Smooth muscle cell (in vitro differentiated cells): ENCODE data around the gene CCDC186. TPM values are rescaled to one million over a fixed set of nuclear protein-coding genes. Genes with fewer than 3 reads are reported as not detected.

ENCODE experiments used
- DNase-seq: peaks from one replicate; lab custom pipeline; 2025; ENCODE audit not compliant: unreplicated experiment; lab: John Stamatoyannopoulos, UW
- H2AFZ ChIP-seq: fragments of 200-600 bp; sonication (generic); 2 replicates; pipeline ENCODE4 v1.6.0; 2016; ENCODE audit warnings: antibody characterized with exemption, low read depth, mild to moderate bottlenecking
- H3F3A ChIP-seq: fragments of 200-600 bp; sonication (generic); 2 replicates; pipeline ENCODE4 v1.6.0; 2017; ENCODE audit warnings: antibody characterized with exemption, low read depth
- H3K27ac ChIP-seq: fragments of 200-600 bp; sonication (generic); 2 replicates; pipeline ENCODE4 v1.5.1; 2016; ENCODE audit warnings: low read depth, mild to moderate bottlenecking
- H3K27me3 ChIP-seq: fragments of 200-600 bp; sonication (generic); 2 replicates; pipeline ENCODE4 v1.6.1; 2016; ENCODE audit warnings: low read depth, mild to moderate bottlenecking
- H3K36me3 ChIP-seq: fragments of 200-600 bp; sonication (generic); 2 replicates; pipeline ENCODE4 v1.5.1; 2016; ENCODE audit warnings: low read depth
- H3K4me1 ChIP-seq: fragments of 200-600 bp; sonication (generic); 2 replicates; pipeline ENCODE4 v1.5.1; 2016; ENCODE audit warnings: low read depth
- H3K4me2 ChIP-seq: fragments of 200-600 bp; sonication (generic); 2 replicates; pipeline ENCODE4 v1.6.0; 2016; ENCODE audit warnings: mild to moderate bottlenecking
- H3K4me3 ChIP-seq: fragments of 200-600 bp; sonication (generic); 2 replicates; pipeline ENCODE4 v1.5.1; 2016; ENCODE audit warnings: mild to moderate bottlenecking
- H3K79me2 ChIP-seq: fragments of 200-600 bp; sonication (generic); 2 replicates; pipeline ENCODE4 v1.6.0; 2016; ENCODE audit warnings: low read depth, mild to moderate bottlenecking
- H3K9ac ChIP-seq: fragments of 200-600 bp; sonication (generic); 2 replicates; pipeline ENCODE4 v1.6.0; 2016; ENCODE audit warnings: low read depth
- H3K9me3 ChIP-seq: fragments of 200-600 bp; sonication (generic); replicated peaks from 2 replicates; pipeline ENCODE4 v1.5.1; 2016; ENCODE audit warnings: low read depth
- H4K20me1 ChIP-seq: fragments of 200-600 bp; sonication (generic); 2 replicates; pipeline ENCODE4 v1.6.0; 2016; ENCODE audit warnings: low read depth
- WGBS: methylation state at CpG from one replicate; pipeline ENCODE4 v1.1.7; 2016; ENCODE audit warnings: low lambda C conversion rate; 5-methylcytosine and 5-hydroxymethylcytosine counted together
- polyA plus RNA-seq: library from polyadenylated mRNA; unstranded; fragments of >200 nt; fragmentation: Nextera tagmentation; extraction: Ambion mirVana; gene quantifications from 2 replicates; pipeline ENCODE4 v1.2.1, GENCODE V29; 2016
- total RNA-seq: library from RNA; depleted of rRNA; stranded (reverse); fragments of >200 nt; gene quantifications from 2 replicates; pipeline ENCODE4 v1.2.3, GENCODE V29; 2014
- TF ChIP-seq, protein P1 (sequence below): fragments of 200-600 bp; sonication (generic); IDR thresholded peaks from 2 replicates; pipeline ENCODE4 v1.5.1; 2017; ENCODE audit warnings: borderline replicate concordance, mild to moderate bottlenecking, antibody characterized with exemption; ENCODE audit not compliant: insufficient read depth, poor library complexity, severe bottlenecking

Gene CCDC186
- total and polyA plus RNA-seq, 2 experiments from 2014 or later: 14.6 to 27.9 TPM

DNA sequence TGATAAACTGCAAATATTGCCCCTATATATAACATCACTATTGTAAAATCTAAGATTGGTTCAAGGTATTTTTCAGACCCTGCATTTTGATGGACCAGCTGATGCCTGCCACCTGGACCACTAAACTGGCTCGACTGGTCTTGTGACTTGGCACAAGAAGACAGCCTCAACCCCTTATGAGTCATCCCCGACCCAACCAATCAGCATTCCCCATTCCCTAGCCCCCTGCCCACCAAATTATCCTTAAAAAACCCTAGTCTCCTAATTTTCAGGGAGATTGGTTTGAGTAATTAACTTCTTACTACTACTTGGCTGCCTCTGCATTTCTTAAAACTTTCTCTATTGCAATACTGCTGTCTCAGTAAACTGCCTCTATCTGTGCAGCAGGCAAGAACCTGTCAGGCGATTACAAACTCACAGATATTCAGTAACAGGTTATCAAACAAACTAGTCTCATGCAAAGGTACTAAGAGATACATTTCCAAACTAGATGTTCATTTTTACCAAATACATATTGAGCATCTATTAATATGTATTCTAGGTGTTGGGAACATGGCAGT lies 5.5 kb downstream of the CCDC186 start:
- H3K9ac ChIP-seq: no peak overlapping the region
- H3K4me2 ChIP-seq: no peak overlapping the region
- H3K79me2 ChIP-seq: peaks cover 94% of the 10 kb centered on the region
- no peak for DNase-seq
- TF ChIP-seq, protein P1, sequence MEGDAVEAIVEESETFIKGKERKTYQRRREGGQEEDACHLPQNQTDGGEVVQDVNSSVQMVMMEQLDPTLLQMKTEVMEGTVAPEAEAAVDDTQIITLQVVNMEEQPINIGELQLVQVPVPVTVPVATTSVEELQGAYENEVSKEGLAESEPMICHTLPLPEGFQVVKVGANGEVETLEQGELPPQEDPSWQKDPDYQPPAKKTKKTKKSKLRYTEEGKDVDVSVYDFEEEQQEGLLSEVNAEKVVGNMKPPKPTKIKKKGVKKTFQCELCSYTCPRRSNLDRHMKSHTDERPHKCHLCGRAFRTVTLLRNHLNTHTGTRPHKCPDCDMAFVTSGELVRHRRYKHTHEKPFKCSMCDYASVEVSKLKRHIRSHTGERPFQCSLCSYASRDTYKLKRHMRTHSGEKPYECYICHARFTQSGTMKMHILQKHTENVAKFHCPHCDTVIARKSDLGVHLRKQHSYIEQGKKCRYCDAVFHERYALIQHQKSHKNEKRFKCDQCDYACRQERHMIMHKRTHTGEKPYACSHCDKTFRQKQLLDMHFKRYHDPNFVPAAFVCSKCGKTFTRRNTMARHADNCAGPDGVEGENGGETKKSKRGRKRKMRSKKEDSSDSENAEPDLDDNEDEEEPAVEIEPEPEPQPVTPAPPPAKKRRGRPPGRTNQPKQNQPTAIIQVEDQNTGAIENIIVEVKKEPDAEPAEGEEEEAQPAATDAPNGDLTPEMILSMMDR: no peak
- whole genome bisulfite sequencing: 93% methylated on average over 3 of the region's 3 CpGs
- no peak overlapping the region for H2AFZ ChIP-seq
- H3K36me3 ChIP-seq: no peaks in the 10 kb centered on the region
- H4K20me1 ChIP-seq: peaks cover 95% of the 10 kb centered on the region
- no peaks in the 10 kb centered on the region for H3F3A ChIP-seq
- no peak overlapping the region for H3K27ac ChIP-seq
- no peaks in the 10 kb centered on the region for H3K9me3 ChIP-seq
- no peak overlapping the region for H3K4me3 ChIP-seq
- H3K4me1 ChIP-seq: no peaks in the 10 kb centered on the region
- no peaks in the 10 kb centered on the region for H3K27me3 ChIP-seq

DNA sequence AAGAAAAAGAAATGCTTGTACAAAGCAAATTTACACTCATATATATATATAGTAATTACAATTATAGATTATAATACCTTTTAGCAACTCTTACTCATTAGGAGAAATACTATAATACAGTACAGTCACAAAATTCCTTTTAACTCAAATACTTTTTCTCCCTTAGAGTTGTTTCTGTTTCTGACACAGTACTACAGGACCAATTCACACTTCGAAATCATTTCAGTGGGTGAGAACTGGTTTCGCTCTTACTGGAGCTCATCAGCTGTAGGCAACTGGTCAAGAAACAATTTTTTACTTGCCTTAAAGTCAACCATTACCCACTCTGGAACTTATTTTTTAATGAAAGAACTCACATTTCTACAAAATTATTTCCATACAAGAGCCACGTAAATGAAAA lies 6.0 kb downstream of the CCDC186 start:
- peaks cover 98% of the 10 kb centered on the region for H4K20me1 ChIP-seq
- H3K9me3 ChIP-seq: no peaks in the 10 kb centered on the region
- H3K36me3 ChIP-seq: no peaks in the 10 kb centered on the region
- TF ChIP-seq, protein P1: no peak
- H3K4me3 ChIP-seq: no peak overlapping the region
- H3K27ac ChIP-seq: no peak overlapping the region
- no peak overlapping the region for H2AFZ ChIP-seq
- H3F3A ChIP-seq: no peaks in the 10 kb centered on the region
- no peak for DNase-seq
- no peaks in the 10 kb centered on the region for H3K4me1 ChIP-seq
- no peak overlapping the region for H3K4me2 ChIP-seq
- no peaks in the 10 kb centered on the region for H3K27me3 ChIP-seq
- peaks cover 94% of the 10 kb centered on the region for H3K79me2 ChIP-seq
- WGBS: 99% methylated on average over 3 of the region's 3 CpGs
- no peak overlapping the region for H3K9ac ChIP-seq

DNA sequence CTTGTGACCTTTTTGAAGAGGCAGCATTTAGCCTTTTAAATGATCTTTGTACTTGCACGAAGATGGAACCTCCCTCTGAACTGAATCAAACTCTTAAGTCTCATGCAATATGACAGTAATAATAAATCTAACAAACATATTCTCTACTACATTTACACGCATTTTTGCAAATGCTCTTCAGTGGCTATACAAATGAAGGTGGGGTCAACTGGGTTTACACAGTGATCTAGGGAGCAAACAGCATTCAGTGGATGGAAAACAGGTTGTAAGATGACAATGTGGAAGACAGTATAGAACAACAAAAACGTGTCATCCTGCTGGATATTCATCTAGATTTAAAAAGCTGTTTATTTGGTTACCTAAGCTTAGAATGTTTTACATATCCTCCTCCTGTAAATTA lies 7.5 kb downstream of the CCDC186 start:
- 57% methylated on average over 3 of the region's 3 CpGs for WGBS
- H3K9me3 ChIP-seq: no peaks in the 10 kb centered on the region
- H3K4me1 ChIP-seq: no peaks in the 10 kb centered on the region
- no peak for DNase-seq
- H2AFZ ChIP-seq: no peak overlapping the region
- no peaks in the 10 kb centered on the region for H3F3A ChIP-seq
- H3K27ac ChIP-seq: no peak overlapping the region
- no peak overlapping the region for H3K9ac ChIP-seq
- H3K79me2 ChIP-seq: peaks cover 94% of the 10 kb centered on the region
- no peak overlapping the region for H3K4me2 ChIP-seq
- H3K4me3 ChIP-seq: no peak overlapping the region
- H3K36me3 ChIP-seq: no peaks in the 10 kb centered on the region
- TF ChIP-seq, protein P1: no peak
- no peaks in the 10 kb centered on the region for H3K27me3 ChIP-seq
- H4K20me1 ChIP-seq: peaks cover 98% of the 10 kb centered on the region

DNA sequence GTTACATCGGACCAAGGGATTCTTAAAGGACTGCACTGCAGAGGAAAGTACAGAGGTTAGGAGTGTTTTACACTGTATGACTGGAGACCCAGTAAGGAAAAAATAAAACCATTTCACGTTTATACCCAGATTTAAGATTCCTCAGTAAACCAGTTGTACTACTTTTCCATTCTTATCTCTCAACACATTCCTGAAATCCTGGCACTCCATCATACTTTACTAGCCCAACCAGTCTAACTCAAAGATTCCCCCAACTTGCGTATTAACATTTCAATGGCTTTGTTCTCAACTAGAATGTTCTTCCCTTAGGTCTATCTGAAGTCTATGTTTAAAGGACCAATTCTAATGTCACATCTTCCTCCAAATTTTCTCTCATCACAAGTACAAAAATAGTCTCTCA lies 8.0 kb downstream of the CCDC186 start:
- Histone ChIP-seq H3K4me3 (no peak overlapping the region), H3K4me1 (no peaks in the 10 kb centered on the region), H3K36me3 (no peaks in the 10 kb centered on the region), H3K79me2 (peaks cover 94% of the 10 kb centered on the region), H4K20me1 (peaks cover 98% of the 10 kb centered on the region), H3F3A (no peaks in the 10 kb centered on the region), H3K9ac (no peak overlapping the region), H3K9me3 (no peaks in the 10 kb centered on the region), H3K4me2 (no peak overlapping the region), H3K27ac (no peak overlapping the region), H2AFZ (no peak overlapping the region), H3K27me3 (no peaks in the 10 kb centered on the region)
- TF ChIP-seq, protein P1: no peak
- no peak for DNase-seq
- WGBS: 54% methylated on average over 3 of the region's 3 CpGs
